ENCODE measurements around the gene CTDP1.

DNA sequence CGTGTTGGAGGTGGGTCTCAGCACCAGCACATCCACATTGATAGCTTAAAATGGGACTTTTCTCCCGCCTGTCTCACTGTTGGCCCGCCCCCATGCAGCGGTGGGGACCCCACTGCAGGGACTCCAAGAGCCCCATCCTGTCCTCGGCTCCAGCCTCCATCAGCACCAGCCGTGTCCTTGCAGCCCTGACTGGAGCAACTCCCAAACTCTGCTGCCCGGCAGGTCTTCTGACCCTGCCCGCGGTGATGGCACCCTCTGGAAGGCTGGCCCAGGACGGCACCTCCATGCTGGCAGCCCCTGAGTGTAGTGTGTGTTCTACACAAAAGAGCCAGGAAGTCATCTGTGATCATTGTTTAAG is 76.5 kb downstream of the CTDP1 start:
- no peak for TF ChIP-seq CTCF (conservative IDR thresholded peaks at IDR 0.05; ENCODE audit: low read length)
- no peak for TF ChIP-seq EZH2phosphoT487 (IDR thresholded peaks at IDR 0.05; ENCODE audit: borderline replicate concordance, low read depth, low read length)
